DND-41 (cell line): Measurements from ENCODE around the gene PCDHA10.
"Not testable (repeated sequence)": the region's sequence is repeated elsewhere in the genome, so short reads cannot be mapped to it uniquely, and the experiment has no call there.

Source experiments
- ATAC-seq: fragments of 200-7000 bp; cut with Tn5 transposase; 3 replicates; pipeline ENCODE4 v1.9.1; 2021; ENCODE audit warnings: low read depth; ENCODE audit not compliant: insufficient read depth
- DNase-seq: peaks from one replicate; pipeline ENCODE4 v3.0.0-alpha.2; 2020
- H2AFZ ChIP-seq: 2 replicates; pipeline ENCODE4 v1.6.0; 2012; ENCODE audit warnings: low read depth, low read length
- H3K27ac ChIP-seq: 2 replicates; pipeline ENCODE4 v1.5.1; 2012; ENCODE audit warnings: low read length, inconsistent platforms
- H3K27me3 ChIP-seq: fragments of 200-600 bp; sonication (generic); 2 replicates; pipeline ENCODE4 v1.6.0; 2012; ENCODE audit warnings: low read length, mild to moderate bottlenecking, inconsistent platforms; ENCODE audit not compliant: insufficient read depth, poor library complexity
- H3K36me3 ChIP-seq: 2 replicates; pipeline ENCODE4 v1.5.1; 2012; ENCODE audit warnings: low read length, inconsistent platforms; ENCODE audit not compliant: insufficient read depth
- H3K4me1 ChIP-seq: 2 replicates; pipeline ENCODE4 v1.5.1; 2012; ENCODE audit warnings: mild to moderate bottlenecking, low read length; ENCODE audit not compliant: insufficient read depth
- H3K4me2 ChIP-seq: 2 replicates; pipeline ENCODE4 v1.6.0; 2012; ENCODE audit warnings: mild to moderate bottlenecking, moderate library complexity, low read length, inconsistent platforms; ENCODE audit not compliant: insufficient read depth
- H3K4me3 ChIP-seq, 2 experiments: fragments of 200-600 bp in 1 of 2; shearing (Covaris generic) in 1 of 2; 2 replicates each; pipeline ENCODE4 v1.5.1; 2012 to 2016; ENCODE audit warnings: inconsistent platforms in 2 of 2, low read length in 2 of 2, mild to moderate bottlenecking in 2 of 2, low read depth in 1 of 2, moderate library complexity in 1 of 2
- H3K79me2 ChIP-seq: 2 replicates; pipeline ENCODE4 v1.6.0; 2012; ENCODE audit warnings: low read length, inconsistent platforms; ENCODE audit not compliant: insufficient read depth
- H3K9ac ChIP-seq: 2 replicates; pipeline ENCODE4 v1.6.0; 2012; ENCODE audit warnings: low read depth, mild to moderate bottlenecking, inconsistent platforms, low read length, moderate library complexity
- H3K9me3 ChIP-seq: 2 replicates; pipeline ENCODE4 v1.5.1; 2012; ENCODE audit warnings: low read length, moderate library complexity, mild to moderate bottlenecking, inconsistent platforms; ENCODE audit not compliant: insufficient read depth, severe bottlenecking
- H4K20me1 ChIP-seq: 2 replicates; pipeline ENCODE4 v1.6.0; 2012; ENCODE audit warnings: low read length; ENCODE audit not compliant: insufficient read depth
- EZH2 ChIP-seq: IDR thresholded peaks from 3 replicates; pipeline ENCODE4 v1.6.1; 2012; ENCODE audit warnings: borderline replicate concordance, low read depth, mild to moderate bottlenecking, moderate library complexity, low read length, inconsistent platforms; ENCODE audit not compliant: severe bottlenecking
- TF ChIP-seq, protein P1 (sequence below): IDR thresholded peaks from 2 replicates; pipeline ENCODE4 v1.5.1; 2012; ENCODE audit warnings: borderline replicate concordance, low read length, moderate library complexity, mild to moderate bottlenecking; ENCODE audit not compliant: poor library complexity, severe bottlenecking; ENCODE audit errors: extremely low read depth

PCDHA10 gene

DNA sequence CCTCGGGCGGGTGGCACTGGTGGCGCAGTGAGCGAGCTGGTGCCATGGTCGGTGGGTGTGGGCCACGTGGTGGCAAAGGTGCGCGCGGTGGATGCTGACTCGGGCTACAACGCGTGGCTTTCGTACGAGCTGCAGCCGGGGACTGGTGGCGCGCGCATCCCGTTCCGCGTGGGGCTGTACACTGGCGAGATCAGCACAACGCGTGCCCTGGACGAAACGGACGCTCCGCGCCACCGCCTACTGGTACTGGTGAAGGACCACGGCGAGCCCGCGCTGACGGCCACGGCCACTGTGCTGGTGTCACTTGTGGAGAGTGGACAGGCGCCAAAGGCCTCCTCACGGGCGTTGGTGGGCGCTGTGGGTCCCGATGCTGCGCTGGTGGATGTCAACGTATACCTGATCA lies 46.8 kb upstream of the PCDHA10 start:
- no peak for DNase-seq
- no peak overlapping the region for H3K4me3 ChIP-seq
- H2AFZ ChIP-seq, result no peak overlapping the region
- H3K4me2 ChIP-seq, result no peak overlapping the region
- no peak for TF ChIP-seq EZH2
- TF ChIP-seq, protein P1, sequence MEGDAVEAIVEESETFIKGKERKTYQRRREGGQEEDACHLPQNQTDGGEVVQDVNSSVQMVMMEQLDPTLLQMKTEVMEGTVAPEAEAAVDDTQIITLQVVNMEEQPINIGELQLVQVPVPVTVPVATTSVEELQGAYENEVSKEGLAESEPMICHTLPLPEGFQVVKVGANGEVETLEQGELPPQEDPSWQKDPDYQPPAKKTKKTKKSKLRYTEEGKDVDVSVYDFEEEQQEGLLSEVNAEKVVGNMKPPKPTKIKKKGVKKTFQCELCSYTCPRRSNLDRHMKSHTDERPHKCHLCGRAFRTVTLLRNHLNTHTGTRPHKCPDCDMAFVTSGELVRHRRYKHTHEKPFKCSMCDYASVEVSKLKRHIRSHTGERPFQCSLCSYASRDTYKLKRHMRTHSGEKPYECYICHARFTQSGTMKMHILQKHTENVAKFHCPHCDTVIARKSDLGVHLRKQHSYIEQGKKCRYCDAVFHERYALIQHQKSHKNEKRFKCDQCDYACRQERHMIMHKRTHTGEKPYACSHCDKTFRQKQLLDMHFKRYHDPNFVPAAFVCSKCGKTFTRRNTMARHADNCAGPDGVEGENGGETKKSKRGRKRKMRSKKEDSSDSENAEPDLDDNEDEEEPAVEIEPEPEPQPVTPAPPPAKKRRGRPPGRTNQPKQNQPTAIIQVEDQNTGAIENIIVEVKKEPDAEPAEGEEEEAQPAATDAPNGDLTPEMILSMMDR, result no peak
- H3K9me3 ChIP-seq, result no peaks in the 10 kb centered on the region
- H3K9ac ChIP-seq, result no peak overlapping the region
- H3K36me3 ChIP-seq, result no peaks in the 10 kb centered on the region
- no peaks in the 10 kb centered on the region for H4K20me1 ChIP-seq
- no peak for ATAC-seq
- no peak overlapping the region for H3K27ac ChIP-seq
- no peaks in the 10 kb centered on the region for H3K4me1 ChIP-seq
- H3K79me2 ChIP-seq, result no peaks in the 10 kb centered on the region
- H3K27me3 ChIP-seq, result no peaks in the 10 kb centered on the region

DNA sequence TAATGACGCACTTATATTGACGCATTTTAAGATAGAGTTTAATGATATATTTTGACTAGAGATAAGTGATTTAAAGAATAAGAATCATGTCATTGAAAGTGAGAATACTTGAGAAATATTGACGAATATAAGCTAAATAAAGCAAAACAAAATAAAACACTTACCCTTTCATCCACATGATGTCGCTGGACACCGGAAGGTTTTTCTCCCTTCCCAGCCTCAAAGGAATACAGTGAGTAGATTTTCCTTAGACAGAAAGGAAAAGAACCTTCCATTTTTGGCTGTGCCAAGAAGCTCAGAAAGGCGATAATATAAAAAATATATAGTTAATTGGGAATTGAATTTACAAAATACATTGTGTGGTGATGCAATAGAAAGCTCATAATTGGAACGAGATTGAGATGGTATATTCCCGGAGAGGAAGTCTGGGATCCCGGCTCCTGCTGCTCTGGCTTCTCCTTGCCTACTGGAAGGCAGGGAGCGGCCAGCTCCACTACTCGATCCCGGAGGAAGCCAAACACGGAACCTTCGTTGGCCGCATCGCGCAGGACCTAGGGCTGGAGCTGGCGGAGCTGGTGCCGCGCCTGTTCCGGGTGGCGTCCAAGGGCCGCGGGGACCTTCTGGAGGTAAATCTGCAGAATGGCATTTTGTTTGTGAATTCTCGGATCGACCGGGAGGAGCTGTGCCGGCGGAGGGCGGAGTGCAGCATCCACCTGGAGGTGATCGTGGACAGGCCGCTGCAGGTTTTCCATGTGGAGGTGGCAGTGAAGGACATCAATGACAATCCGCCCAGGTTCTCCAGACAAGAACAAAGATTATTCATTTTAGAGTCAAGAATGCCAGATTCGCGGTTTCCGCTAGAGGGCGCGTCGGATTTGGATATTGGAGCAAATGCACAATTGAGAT lies 34.1 kb upstream of the PCDHA10 start, which contains the start of gene PCDHA5:
Gene PCDHA5, plus strand, starts transcription at position 239 of the 906 bp plus-strand sequence.
- no peaks in the 10 kb centered on the region for H3K27me3 ChIP-seq
- no peaks in the 10 kb centered on the region for H3K9me3 ChIP-seq
- H3K4me2 ChIP-seq, result no peak within 1 kb of the TSS
- H4K20me1 ChIP-seq, result no peaks in the 10 kb centered on the region
- H3K27ac ChIP-seq, result no peak within 1 kb of the TSS
- H2AFZ ChIP-seq, result no peak within 1 kb of the TSS
- DNase-seq (no peak), ATAC-seq (no peak)
- no peak within 1 kb of the TSS for H3K4me3 ChIP-seq
- H3K79me2 ChIP-seq, result no peaks in the 10 kb centered on the region
- TF ChIP-seq, protein P1, result no peak
- TF ChIP-seq EZH2, result no peak
- H3K36me3 ChIP-seq, result no peaks in the 10 kb centered on the region
- no peaks in the 10 kb centered on the region for H3K4me1 ChIP-seq
- H3K9ac ChIP-seq, result no peak within 1 kb of the TSS

DNA sequence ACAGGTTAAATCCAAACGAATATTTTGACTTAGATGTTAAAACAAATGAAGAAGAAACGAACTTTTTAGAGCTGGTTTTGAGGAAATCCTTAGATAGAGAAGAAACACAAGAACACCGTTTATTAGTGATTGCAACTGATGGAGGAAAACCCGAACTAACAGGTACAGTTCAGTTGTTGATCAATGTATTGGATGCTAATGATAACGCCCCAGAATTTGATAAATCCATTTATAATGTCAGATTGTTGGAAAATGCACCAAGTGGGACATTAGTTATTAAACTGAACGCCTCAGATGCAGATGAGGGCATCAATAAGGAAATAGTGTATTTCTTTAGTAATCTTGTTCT lies 33.4 kb upstream of the PCDHA10 start:
- H3K36me3 ChIP-seq, result no peaks in the 10 kb centered on the region
- DNase-seq (no peak), ATAC-seq (no peak)
- no peaks in the 10 kb centered on the region for H3K27me3 ChIP-seq
- no peaks in the 10 kb centered on the region for H3K79me2 ChIP-seq
- no peaks in the 10 kb centered on the region for H3K4me1 ChIP-seq
- H3K9me3 ChIP-seq, result no peaks in the 10 kb centered on the region
- no peak overlapping the region for H3K4me3 ChIP-seq
- H3K27ac ChIP-seq, result no peak overlapping the region
- H3K9ac ChIP-seq, result no peak overlapping the region
- H4K20me1 ChIP-seq, result no peaks in the 10 kb centered on the region
- no peak overlapping the region for H2AFZ ChIP-seq
- TF ChIP-seq, protein P1, result no peak
- no peak for TF ChIP-seq EZH2
- H3K4me2 ChIP-seq, result no peak overlapping the region

DNA sequence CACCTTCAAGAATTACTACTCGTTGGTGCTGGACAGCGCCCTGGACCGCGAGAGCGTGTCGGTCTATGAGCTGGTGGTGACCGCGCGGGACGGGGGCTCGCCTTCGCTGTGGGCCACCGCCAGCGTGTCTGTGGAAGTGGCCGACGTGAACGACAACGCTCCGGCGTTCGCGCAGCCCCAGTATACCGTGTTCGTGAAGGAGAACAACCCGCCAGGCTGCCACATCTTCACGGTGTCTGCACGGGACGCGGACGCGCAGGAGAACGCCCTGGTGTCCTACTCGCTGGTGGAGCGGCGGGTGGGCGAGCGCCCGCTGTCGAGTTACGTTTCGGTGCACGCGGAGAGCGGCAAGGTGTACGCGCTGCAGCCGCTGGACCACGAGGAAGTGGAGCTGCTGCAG lies 32.7 kb upstream of the PCDHA10 start:
- not testable (repeated sequence) for H3K9ac ChIP-seq, H3K79me2 ChIP-seq, H3K27ac ChIP-seq, H3K4me3 ChIP-seq, H2AFZ ChIP-seq, H3K27me3 ChIP-seq, H3K4me2 ChIP-seq, H3K9me3 ChIP-seq, DNase-seq, H4K20me1 ChIP-seq, ATAC-seq, H3K36me3 ChIP-seq, H3K4me1 ChIP-seq
